H1 (cell line): Measurements from ENCODE around the gene BRMS1L. TPM values are rescaled to one million over a fixed set of nuclear protein-coding genes. Genes with fewer than 3 reads are reported as not detected.

Source experiments
- CTCF ChIA-PET: fragments of 300-600 bp; sonication (Branson Sonifier 250); formaldehyde crosslinking; loops from one replicate; lab custom pipeline; 2021; ENCODE audit not compliant: partially characterized antibody; lab: Charles Lee
- POLR2A ChIA-PET: fragments of 300-600 bp; sonication (Branson Sonifier 250); formaldehyde crosslinking; loops from one replicate; lab custom pipeline; 2021; ENCODE audit warnings: inconsistent platforms; ENCODE audit not compliant: partially characterized antibody; lab: Charles Lee
- DNase-seq, 2 experiments: peaks; one replicate each; pipeline versions ENCODE4 v3.0.0 to v3.0.0-alpha.2; 2010 to 2022; ENCODE audit warnings: low spot score in 2 of 2, low read depth in 1 of 2, mixed read lengths in 1 of 2
- FAIRE-seq: peaks from 2 replicates; lab custom pipeline; 2011; peaks lifted over from hg19 to GRCh38; lab: Jason Lieb, UNC
- H2AFZ ChIP-seq: 2 replicates; pipeline ENCODE4 v1.8.1; 2012; ENCODE audit warnings: low read length, inconsistent platforms
- H2AK5ac ChIP-seq: 2 replicates; pipeline ENCODE4 v1.6.1; 2013; ENCODE audit warnings: low read depth, low read length
- H2BK120ac ChIP-seq: replicated peaks from 2 replicates; pipeline ENCODE3; 2013; ENCODE audit warnings: low read depth, low read length, inconsistent platforms
- H2BK12ac ChIP-seq: 2 replicates; pipeline ENCODE4 v1.6.1; 2013; ENCODE audit warnings: low read depth, low read length
- H2BK15ac ChIP-seq: 2 replicates; pipeline ENCODE4 v1.6.1; 2013; ENCODE audit warnings: low read length
- H2BK20ac ChIP-seq: 2 replicates; pipeline ENCODE4 v1.6.1; 2013; ENCODE audit warnings: low read length
- H2BK5ac ChIP-seq: 2 replicates; pipeline ENCODE4 v1.6.1; 2013; ENCODE audit warnings: low read depth, low read length
- H3K14ac ChIP-seq: 2 replicates; pipeline ENCODE4 v1.6.1; 2013; ENCODE audit warnings: inconsistent platforms; ENCODE audit not compliant: insufficient read length
- H3K18ac ChIP-seq: 2 replicates; pipeline ENCODE4 v1.6.1; 2013; ENCODE audit warnings: low read length; ENCODE audit errors: extremely low read depth
- H3K23ac ChIP-seq: 2 replicates; pipeline ENCODE4 v1.6.1; 2013; ENCODE audit warnings: inconsistent platforms; ENCODE audit not compliant: insufficient read length
- H3K23me2 ChIP-seq: 2 replicates; pipeline ENCODE4 v1.6.1; 2013; ENCODE audit warnings: low read depth, low read length
- H3K27ac ChIP-seq: 2 replicates; pipeline ENCODE4 v1.6.1; 2011; ENCODE audit warnings: low read depth, low read length, inconsistent platforms
- H3K27me3 ChIP-seq, 4 experiments: replicated peaks in 1 of 4; 1 replicate in 1 of 4; 2 replicates in 3 of 4; pipeline versions ENCODE4 v1.6.1 to v1.8.1; 2011 to 2013; ENCODE audit warnings: low read length in 3 of 4, mild to moderate bottlenecking in 3 of 4, inconsistent platforms in 2 of 4, mixed read lengths in 2 of 4, moderate library complexity in 1 of 4; ENCODE audit not compliant: control insufficient read depth in 3 of 4, insufficient read depth in 3 of 4; ENCODE audit errors: extremely low read depth in 1 of 4
- H3K36me3 ChIP-seq, 4 experiments: 2 replicates each; pipeline versions ENCODE4 v1.6.1 to v1.8.1; 2011 to 2013; ENCODE audit warnings: mild to moderate bottlenecking in 4 of 4, low read length in 3 of 4, moderate library complexity in 2 of 4, control low read depth in 1 of 4, inconsistent platforms in 1 of 4; ENCODE audit not compliant: insufficient read depth in 4 of 4, control insufficient read depth in 2 of 4
- H3K4ac ChIP-seq: replicated peaks from 2 replicates; pipeline ENCODE3; 2013; ENCODE audit warnings: low read length, low read depth, mixed read lengths, inconsistent platforms; ENCODE audit not compliant: insufficient read length
- H3K4me1 ChIP-seq, 4 experiments: replicated peaks in 1 of 4; 1 replicate in 1 of 4; 2 replicates in 3 of 4; pipeline versions ENCODE4 v1.6.1 to v1.8.1; 2011 to 2013; ENCODE audit warnings: low read length in 3 of 4, inconsistent platforms in 2 of 4, mixed read lengths in 1 of 4; ENCODE audit not compliant: insufficient read depth in 4 of 4, control insufficient read depth in 3 of 4
- H3K4me2 ChIP-seq, 2 experiments: 2 replicates each; pipeline versions ENCODE4 v1.6.1 to v1.8.1; 2011 to 2013; ENCODE audit warnings: low read depth in 2 of 2, low read length in 2 of 2, control low read depth in 1 of 2, inconsistent platforms in 1 of 2, mild to moderate bottlenecking in 1 of 2; ENCODE audit not compliant: insufficient read depth in 1 of 2
- H3K4me3 ChIP-seq, 4 experiments: fragments of 200-600, 300-600 bp in 1 of 4; sonication (generic), shearing (Covaris generic), sonication (Bioruptor Twin) in 1 of 4; 2 replicates each; pipeline versions ENCODE4 v1.5.1 to v1.8.1; 2011 to 2016; ENCODE audit warnings: low read length in 4 of 4, low read depth in 3 of 4, control low read depth in 2 of 4, inconsistent platforms in 2 of 4, mild to moderate bottlenecking in 2 of 4, mixed read lengths in 1 of 4, moderate library complexity in 1 of 4; ENCODE audit not compliant: insufficient read depth in 2 of 4; ENCODE audit errors: extremely low read depth in 1 of 4
- H3K56ac ChIP-seq: replicated peaks from 2 replicates; pipeline ENCODE3; 2013; ENCODE audit warnings: low read depth, mild to moderate bottlenecking, mixed read lengths, low read length, inconsistent platforms; ENCODE audit not compliant: insufficient read length
- H3K79me1 ChIP-seq: 2 replicates; pipeline ENCODE4 v1.6.1; 2013; ENCODE audit warnings: low read depth, low read length, control low read depth
- H3K79me2 ChIP-seq, 2 experiments: 2 replicates each; pipeline versions ENCODE4 v1.6.1 to v1.8.1; 2012 to 2013; ENCODE audit warnings: low read length in 2 of 2, mild to moderate bottlenecking in 2 of 2, inconsistent platforms in 1 of 2; ENCODE audit not compliant: insufficient read depth in 2 of 2, control insufficient read depth in 1 of 2
- H3K9ac ChIP-seq, 4 experiments: replicated peaks in 1 of 4; 1 replicate in 1 of 4; 2 replicates in 3 of 4; pipeline versions ENCODE4 v1.6.1 to v1.8.1; 2011 to 2013; ENCODE audit warnings: low read depth in 3 of 4, low read length in 3 of 4, control low read depth in 2 of 4, mild to moderate bottlenecking in 2 of 4, moderate library complexity in 2 of 4, inconsistent platforms in 1 of 4; ENCODE audit errors: extremely low read depth in 1 of 4
- H3K9me3 ChIP-seq, 2 experiments: 2 replicates each; pipeline versions ENCODE4 v1.6.1 to v1.8.1; 2012 to 2013; ENCODE audit warnings: mild to moderate bottlenecking in 2 of 2, moderate library complexity in 2 of 2, control low read depth in 1 of 2, inconsistent platforms in 1 of 2, low read depth in 1 of 2, low read length in 1 of 2, mixed read lengths in 1 of 2; ENCODE audit not compliant: insufficient read depth in 2 of 2
- H4K20me1 ChIP-seq, 2 experiments: replicated peaks in 1 of 2; 2 replicates each; pipeline versions ENCODE3 to v1.8.1; 2011 to 2013; ENCODE audit warnings: inconsistent platforms in 2 of 2, low read length in 2 of 2, mild to moderate bottlenecking in 1 of 2; ENCODE audit not compliant: insufficient read depth in 2 of 2, control insufficient read depth in 1 of 2
- H4K5ac ChIP-seq: 2 replicates; pipeline ENCODE4 v1.6.1; 2013; ENCODE audit warnings: low read length, low read depth, mixed read lengths, inconsistent platforms; ENCODE audit not compliant: insufficient read length
- H4K8ac ChIP-seq: 2 replicates; pipeline ENCODE4 v1.8.0; 2013; ENCODE audit warnings: mild to moderate bottlenecking, moderate library complexity, low read length, inconsistent platforms; ENCODE audit not compliant: insufficient read depth; ENCODE audit errors: extremely low read depth
- H4K91ac ChIP-seq: replicated peaks from 2 replicates; pipeline ENCODE3; 2013; ENCODE audit warnings: low read length, mixed read lengths, inconsistent platforms; ENCODE audit not compliant: insufficient read length
- ASH2L ChIP-seq: fragments of 200-600, 300-600 bp; sonication (generic); IDR thresholded peaks from one replicate; pipeline ENCODE4 v1.7.1; 2017; ENCODE audit warnings: low read length
- ATF2 ChIP-seq: IDR thresholded peaks from 2 replicates; pipeline ENCODE4 v1.6.1; 2012; ENCODE audit warnings: low read length, inconsistent platforms
- CBX8 ChIP-seq: fragments of 300-800, 300-1000 bp; sonication (generic); IDR thresholded peaks from 2 replicates; pipeline ENCODE4 v1.7.1; 2016; ENCODE audit warnings: low read depth, low read length, borderline replicate concordance
- CHD2 ChIP-seq: IDR thresholded peaks from 2 replicates; pipeline ENCODE4 v1.6.1; 2012; ENCODE audit warnings: low read length, improper control_type of control experiment
- CREB1 ChIP-seq: IDR thresholded peaks from 2 replicates; pipeline ENCODE4 v1.6.1; 2012; ENCODE audit warnings: inconsistent platforms
- E2F6 ChIP-seq: IDR thresholded peaks from 2 replicates; pipeline ENCODE4 v1.6.1; 2012; ENCODE audit warnings: inconsistent platforms
- GTF2F1 ChIP-seq: IDR thresholded peaks from 2 replicates; pipeline ENCODE4 v1.6.1; 2012; ENCODE audit warnings: low read depth, low read length, improper control_type of control experiment, borderline replicate concordance
- JUN ChIP-seq: IDR thresholded peaks from 2 replicates; pipeline ENCODE4 v1.6.1; 2011; ENCODE audit warnings: low read depth, mild to moderate bottlenecking, improper control_type of control experiment, low read length
- JUND ChIP-seq: IDR thresholded peaks from 2 replicates; pipeline ENCODE4 v1.6.1; 2011; ENCODE audit warnings: mild to moderate bottlenecking, improper control_type of control experiment, low read length
- KDM4A ChIP-seq: IDR thresholded peaks from one replicate; pipeline ENCODE4 v1.7.1; 2012; ENCODE audit warnings: low read depth, mild to moderate bottlenecking, moderate library complexity, low read length, inconsistent platforms; ENCODE audit not compliant: severe bottlenecking
- MAFK ChIP-seq: IDR thresholded peaks from 2 replicates; pipeline ENCODE4 v1.6.1; 2012; ENCODE audit warnings: low read depth, mild to moderate bottlenecking, improper control_type of control experiment, low read length
- RFX5 ChIP-seq: IDR thresholded peaks from 2 replicates; pipeline ENCODE4 v1.6.1; 2011; ENCODE audit warnings: low read depth, low read length, improper control_type of control experiment, borderline replicate concordance
- TCF12 ChIP-seq: IDR thresholded peaks from 2 replicates; pipeline ENCODE4 v1.6.1; 2011; ENCODE audit warnings: low read depth, mild to moderate bottlenecking, low read length
- WGBS, 2 experiments: shearing (Covaris generic) in 1 of 2; methylation state at CpG; one replicate each; pipeline versions ENCODE4 v1.1.6 to v1.1.7; 2013 to 2015; ENCODE audit warnings: low lambda C conversion rate in 2 of 2, mixed read lengths in 2 of 2, inconsistent platforms in 1 of 2, low coverage in 1 of 2, missing lambda C conversion rate in 1 of 2; ENCODE audit not compliant: insufficient replicate concordance in 2 of 2, insufficient coverage in 1 of 2, insufficient read length in 1 of 2; ENCODE audit errors: extremely low coverage in 1 of 2, missing lambda C conversion rate in 1 of 2; 5-methylcytosine and 5-hydroxymethylcytosine counted together
- polyA plus RNA-seq, 7 experiments: library from polyadenylated mRNA; depleted of rRNA in 3 of 7; stranded (reverse) in 5 of 7; unstranded in 2 of 7; fragments of >200 nt in 5 of 7; fragments of 200-250 nt in 2 of 7; gene quantifications; 1 replicate in 5 of 7; 2 replicates in 1 of 7; 4 replicates in 1 of 7; pipeline versions ENCODE4 v1.2.1 to v1.2.3, GENCODE V29; 2011 to 2013; ENCODE audit warnings: missing spikeins in 2 of 7, mixed read lengths in 2 of 7
- total RNA-seq: library from RNA; stranded (reverse); fragmentation: NEBNext Ultra II Directional; extraction: Animal tissue kit (Norgen Biotek cat#: 25700); gene quantifications from 2 replicates; pipeline ENCODE4 v1.2.1, GENCODE V29; 2021

BRMS1L gene
- total and polyA plus RNA-seq, 2 of the 8 experiments (the other 6 are each of a cell fraction or from before 2014, with no cell fraction given), result 4.4 to 10.9 TPM

- H4K91ac ChIP-seq, result no peak overlapping the region
- H3K4me2 ChIP-seq, result no peak overlapping the region
- H4K5ac ChIP-seq, result no peak overlapping the region
- 93% methylated on average over 2 of the region's 2 CpGs; no CpG with 5 or more reads in 1 of the 2 experiments for WGBS, 2 experiments
- H3K56ac ChIP-seq, result no peak overlapping the region
- H4K8ac ChIP-seq, result no peak overlapping the region
- H3K79me2 ChIP-seq, result no peaks in the 10 kb centered on the region
- no peak overlapping the region for H2BK15ac ChIP-seq
- H3K14ac ChIP-seq, result no peak overlapping the region
- no peaks in the 10 kb centered on the region for H3K23me2 ChIP-seq
- H3K4ac ChIP-seq, result no peak overlapping the region
- DNase-seq (no peak), FAIRE-seq (no peak)
- H2BK120ac ChIP-seq, result no peak overlapping the region
- ChIA-PET CTCF (interaction anchor here (0.6 to 1.7 kb wide), 2 partner anchors 12 to 27 kb away, joined by 3 to 4 read pairs; no protein-coding TSS in a partner anchor), POLR2A (no interaction called here)
- no peaks in the 10 kb centered on the region for H3K4me1 ChIP-seq
- no peak overlapping the region for H3K23ac ChIP-seq
- no peak overlapping the region for H2BK12ac ChIP-seq
- no peaks in the 10 kb centered on the region for H3K9me3 ChIP-seq
- no peak overlapping the region for H2BK20ac ChIP-seq
- no peaks in the 10 kb centered on the region for H3K79me1 ChIP-seq
- H3K27ac ChIP-seq, result no peak overlapping the region
- H2AFZ ChIP-seq, result no peak overlapping the region
- H2AK5ac ChIP-seq, result no peak overlapping the region
- no peaks in the 10 kb centered on the region for H4K20me1 ChIP-seq
- H3K18ac ChIP-seq, result no peak overlapping the region
- H3K36me3 ChIP-seq, result peaks cover 0 to 3% (median 0%) of the 10 kb centered on the region in 4 experiments; a peak in 1 of 8 replicates
- H2BK5ac ChIP-seq, result no peak overlapping the region
- no peak overlapping the region for H3K9ac ChIP-seq
- H3K4me3 ChIP-seq, result no peak overlapping the region
- H3K27me3 ChIP-seq, result no peaks in the 10 kb centered on the region
- TF ChIP-seq GTF2F1, result no peak
- TF ChIP-seq ATF2, result no peak
- TF ChIP-seq CBX8, result no peak
- TF ChIP-seq TCF12, result no peak
- no peak for TF ChIP-seq JUN
- no peak for TF ChIP-seq E2F6
- TF ChIP-seq CREB1, result no peak
- TF ChIP-seq CHD2, result no peak
- no peak for TF ChIP-seq KDM4A
- TF ChIP-seq MAFK, result no peak
- no peak for TF ChIP-seq ASH2L
- TF ChIP-seq RFX5, result no peak
- no peak for TF ChIP-seq JUND
Observed at GRCh38 chr14:35853225-35853624, 27.1 kb downstream of the BRMS1L start.
